Stimulated activated naive CD4-positive, alpha-beta T cell treated with Interleukin-2 at 50 U/mL for 16 hours (primary cell): ENCODE results near the gene GGT5.

Experiments used
- DNase-seq: peaks from one replicate; lab custom pipeline; 2025; lab: John Stamatoyannopoulos, UW

GGT5 gene

GRCh38 chr22:24181996-24182899 lies 62.6 kb downstream of the GGT5 start:
- DNase-seq: no peak

- no peak for DNase-seq
These were observed 63.5 kb downstream of the GGT5 start, which contains the start of gene SUSD2 for GRCh38 chr22:24181088-24181995. Gene SUSD2, plus strand, starts transcription at chr22:24181487. Its CDS starts 33 bp downstream, at chr22:24181520.

- DNase-seq: no peak
These were observed 64.4 kb downstream of the GGT5 start for GRCh38 chr22:24180316-24181087.

GRCh38 chr22:24179478-24180210 lies 65.2 kb downstream of the GGT5 start:
- no peak for DNase-seq

- no peak for DNase-seq
These were observed 66.1 kb downstream of the GGT5 start for GRCh38 chr22:24178502-24179440.

- no peak for DNase-seq
These were observed 66.9 kb downstream of the GGT5 start for GRCh38 chr22:24178021-24178431.

GRCh38 chr22:24177456-24177855 lies 67.4 kb downstream of the GGT5 start:
- DNase-seq: no peak

- DNase-seq: no peak
These were observed 67.8 kb downstream of the GGT5 start for GRCh38 chr22:24177045-24177444.

GRCh38 chr22:24176630-24177029 lies 68.3 kb downstream of the GGT5 start:
- DNase-seq: no peak

- DNase-seq: no peak
These were observed 68.8 kb downstream of the GGT5 start for GRCh38 chr22:24176040-24176439.

GRCh38 chr22:24175160-24175808 lies 69.6 kb downstream of the GGT5 start:
- peak; percentile 39 for DNase-seq

- no peak for DNase-seq
These were observed 73.1 kb downstream of the GGT5 start for GRCh38 chr22:24171822-24172221.

GRCh38 chr22:24170632-24171031 lies 74.2 kb downstream of the GGT5 start:
- DNase-seq: no peak

GRCh38 chr22:24170188-24170587 lies 74.7 kb downstream of the GGT5 start:
- DNase-seq: no peak
